Stimulated activated CD4-positive, alpha-beta T cell treated with anti-CD3 and anti-CD28 coated beads, Interleukin-2, amount 100 ng/mL, for 48 hours (primary cell): ENCODE data around the gene FOXC1.

ENCODE experiments used
- DNase-seq, 2 donors: peaks; one replicate each; pipeline ENCODE4 v3.0.0-alpha.2; 2020

Gene FOXC1

DNA sequence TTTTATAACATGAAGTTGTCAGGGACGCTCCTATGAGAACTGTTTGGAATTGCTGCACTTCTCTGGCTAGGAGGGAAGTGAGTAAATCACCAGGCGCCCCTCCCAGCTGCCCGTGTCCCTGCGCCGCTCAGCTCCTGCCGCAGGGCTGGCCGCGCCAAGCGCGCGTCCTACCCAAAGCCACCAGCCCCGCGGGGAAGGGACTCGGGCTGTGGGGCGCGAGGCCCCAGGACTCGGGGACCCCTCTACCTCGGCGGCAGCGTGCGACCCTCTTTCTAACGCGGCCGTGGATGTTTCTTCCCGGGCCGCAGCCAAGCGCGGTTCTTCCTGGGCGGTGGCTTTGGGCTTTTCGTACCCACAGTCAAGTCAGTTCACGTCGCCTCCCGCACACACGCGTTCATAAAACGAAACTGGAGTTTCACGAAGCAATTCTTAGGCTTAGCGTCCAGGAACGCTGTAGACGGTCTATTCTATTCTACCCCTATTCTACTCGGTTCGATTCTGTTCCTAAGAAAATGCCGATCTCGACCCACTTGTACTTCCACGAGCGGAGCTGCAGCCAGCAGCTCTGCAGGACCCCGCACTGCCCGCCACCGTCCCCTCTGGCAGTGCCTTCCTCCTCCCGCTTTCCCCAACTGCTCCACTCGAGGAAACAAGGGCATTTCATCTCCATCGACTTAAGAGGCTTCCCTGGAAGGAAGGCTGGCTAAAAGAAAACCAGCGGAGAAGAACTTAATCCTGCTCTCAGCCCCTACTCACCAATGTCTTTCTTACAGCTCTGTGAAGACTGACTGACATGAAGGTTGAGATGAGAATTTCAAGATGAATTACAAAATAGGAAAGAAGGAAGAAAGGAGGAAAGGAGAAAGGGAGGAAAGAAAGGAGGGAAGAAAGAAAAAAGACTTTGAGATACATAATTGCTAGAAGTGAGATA is 15.4 kb downstream of the FOXC1 start:
- DNase-seq = no peak

DNA sequence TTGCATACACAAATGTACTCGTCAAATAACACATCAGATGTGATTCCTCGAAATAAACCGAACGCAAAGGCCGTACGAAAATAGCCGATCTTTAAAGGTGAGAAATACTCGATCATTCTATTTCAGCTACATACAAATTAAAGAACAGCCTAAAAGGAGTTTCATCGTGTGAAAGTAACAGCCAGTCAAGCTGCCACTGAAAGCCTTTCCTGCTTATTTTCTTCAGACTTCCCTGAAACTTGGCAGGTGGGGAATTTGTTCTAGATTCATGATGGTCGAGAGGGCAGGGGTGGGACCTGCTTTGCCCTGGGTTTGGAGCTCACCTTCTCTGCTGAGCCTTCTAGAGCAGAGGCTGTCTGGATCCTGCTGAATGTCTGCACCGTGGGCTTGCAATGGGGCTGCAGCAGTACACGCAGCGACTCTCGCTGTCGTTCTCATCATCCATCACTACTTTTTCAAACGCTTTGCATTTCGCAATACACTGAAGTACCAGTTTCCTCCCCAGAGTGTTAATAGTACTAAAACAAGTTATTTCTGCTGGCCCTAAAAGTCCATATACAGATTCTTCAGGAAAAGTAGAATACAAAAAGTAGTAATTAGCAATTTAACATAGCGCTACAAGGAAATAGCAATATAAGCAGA is 16.2 kb downstream of the FOXC1 start:
- no peak for DNase-seq

DNA sequence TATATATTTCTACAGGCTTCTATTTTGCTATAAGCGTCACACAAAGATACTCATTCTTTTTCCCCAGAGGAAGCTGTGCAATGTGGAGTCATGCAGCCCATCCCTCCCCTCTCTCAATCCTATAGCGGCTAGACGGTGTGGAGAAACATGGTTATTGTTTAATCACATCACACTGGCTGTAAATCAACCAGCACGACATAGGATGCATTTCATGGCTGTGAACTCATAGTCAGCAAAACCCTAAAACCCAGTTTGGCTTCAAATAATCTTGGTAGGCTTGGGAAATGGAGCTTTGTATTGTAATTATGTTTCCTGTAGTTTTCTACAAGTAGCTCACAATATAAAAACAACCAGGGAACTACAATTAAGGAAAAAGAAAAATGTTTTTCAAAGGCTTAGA is 16.8 kb downstream of the FOXC1 start:
- no peak for DNase-seq

GRCh38 chr6:1627827-1628560 is 18.3 kb downstream of the FOXC1 start:
- no peak for DNase-seq

GRCh38 chr6:1629316-1629715 is 19.6 kb downstream of the FOXC1 start:
- no peak for DNase-seq

DNA sequence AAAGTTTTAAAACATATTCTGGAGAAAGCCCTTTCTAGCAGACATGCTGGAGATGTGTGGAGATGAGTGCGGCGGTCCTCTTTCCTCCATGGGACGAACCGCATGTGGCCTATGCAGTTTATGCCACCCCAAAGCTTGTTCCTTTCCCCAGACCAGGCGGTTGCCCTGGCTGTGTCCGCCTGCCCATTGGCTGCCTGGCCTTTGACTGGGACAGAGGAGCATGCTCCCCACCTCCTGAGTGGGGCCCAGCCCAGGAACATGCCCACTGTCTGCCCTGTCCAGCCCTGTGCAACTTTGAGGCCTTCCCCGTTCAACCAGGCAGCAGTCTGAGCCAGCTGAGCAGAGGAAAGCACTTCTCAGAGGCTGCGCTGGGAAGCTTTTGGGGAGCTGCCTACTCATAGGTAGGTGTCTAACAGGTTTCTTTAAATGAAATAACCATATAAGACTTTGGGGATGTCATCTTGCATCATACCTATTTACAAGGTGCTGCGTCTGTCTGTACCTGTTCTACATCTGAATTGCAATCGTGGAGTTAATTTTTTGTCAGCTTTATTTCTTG is 20.6 kb downstream of the FOXC1 start:
- DNase-seq = no peak

- no peak for DNase-seq
Observed at GRCh38 chr6:1630771-1631217, 21.1 kb downstream of the FOXC1 start.

- DNase-seq = no peak
Observed at GRCh38 chr6:1631251-1631650, 21.5 kb downstream of the FOXC1 start.

GRCh38 chr6:1633366-1634021 is 23.8 kb downstream of the FOXC1 start:
- DNase-seq = no peak

GRCh38 chr6:1634081-1634480 is 24.4 kb downstream of the FOXC1 start:
- no peak for DNase-seq

- DNase-seq = no peak
Observed at GRCh38 chr6:1635305-1636010, 25.7 kb downstream of the FOXC1 start.

DNA sequence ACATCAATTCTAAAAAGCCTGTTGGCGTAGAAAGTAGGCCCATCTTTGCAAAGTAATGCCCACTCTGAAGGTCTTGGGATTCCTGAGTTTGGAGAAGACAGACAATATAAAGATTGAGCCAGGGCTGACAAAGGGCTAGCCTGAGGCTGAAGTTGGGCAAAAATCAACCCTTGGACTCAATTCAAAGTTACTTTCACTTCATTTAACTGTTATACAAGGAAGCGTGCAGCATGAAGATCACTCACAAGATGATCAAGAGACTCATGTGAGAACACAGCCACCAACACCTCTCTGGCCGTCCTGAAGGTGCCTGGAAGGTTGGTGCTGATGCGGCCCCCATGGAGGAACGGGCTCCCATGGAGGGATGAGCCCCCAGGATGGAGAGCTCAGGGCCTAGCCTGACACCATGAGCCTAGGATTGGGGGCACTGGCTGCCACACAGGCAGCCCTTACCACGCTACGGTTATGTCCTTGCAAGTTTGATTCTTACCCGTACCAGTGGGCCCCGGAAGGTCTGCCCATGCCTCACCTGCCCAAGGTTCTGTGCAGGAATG is 26.6 kb downstream of the FOXC1 start:
- no peak for DNase-seq

DNA sequence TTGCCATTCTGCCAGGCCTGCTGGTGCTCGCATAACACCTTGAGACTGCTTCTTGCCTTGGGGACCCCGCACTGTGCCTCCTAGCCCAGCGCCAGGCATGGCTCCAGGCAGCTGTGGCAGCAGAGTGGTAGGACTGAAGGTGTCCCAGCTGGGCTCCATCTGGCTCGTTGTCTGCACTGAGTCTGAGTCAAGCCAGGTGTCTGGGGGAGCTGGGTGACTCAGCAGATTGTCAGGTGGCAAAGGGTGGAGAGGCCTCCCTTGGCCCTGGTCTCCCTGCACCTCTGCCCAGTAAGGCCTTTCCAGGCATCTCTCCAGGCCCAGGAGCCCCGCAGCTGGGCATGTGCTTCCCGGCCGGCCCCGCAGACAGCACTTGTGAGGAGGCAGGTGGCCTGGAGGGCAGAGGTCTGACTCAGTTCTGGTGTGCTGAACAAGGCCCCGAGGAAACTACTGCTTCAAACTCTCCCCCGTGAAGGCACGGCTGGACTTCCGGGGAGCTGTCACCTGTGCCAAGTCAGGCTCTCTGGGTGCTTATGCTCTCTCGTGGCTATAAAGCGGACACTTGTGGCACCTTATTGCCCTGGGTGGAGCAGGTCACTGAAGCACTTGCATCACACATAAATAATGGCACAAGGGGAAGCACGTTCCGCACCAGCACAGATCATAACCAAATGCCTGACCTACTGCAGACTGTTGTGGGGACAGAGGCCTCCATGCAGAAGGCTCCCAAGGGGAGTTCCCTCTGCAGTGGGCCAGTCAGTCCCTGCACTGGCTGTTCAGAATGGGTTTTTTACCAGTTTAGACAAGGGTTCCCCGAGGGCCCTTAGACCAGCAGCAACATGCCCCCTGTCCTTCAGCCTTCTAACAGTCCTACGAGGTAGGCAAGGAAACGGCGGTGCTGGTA is 27.5 kb downstream of the FOXC1 start:
- DNase-seq = no peak

DNA sequence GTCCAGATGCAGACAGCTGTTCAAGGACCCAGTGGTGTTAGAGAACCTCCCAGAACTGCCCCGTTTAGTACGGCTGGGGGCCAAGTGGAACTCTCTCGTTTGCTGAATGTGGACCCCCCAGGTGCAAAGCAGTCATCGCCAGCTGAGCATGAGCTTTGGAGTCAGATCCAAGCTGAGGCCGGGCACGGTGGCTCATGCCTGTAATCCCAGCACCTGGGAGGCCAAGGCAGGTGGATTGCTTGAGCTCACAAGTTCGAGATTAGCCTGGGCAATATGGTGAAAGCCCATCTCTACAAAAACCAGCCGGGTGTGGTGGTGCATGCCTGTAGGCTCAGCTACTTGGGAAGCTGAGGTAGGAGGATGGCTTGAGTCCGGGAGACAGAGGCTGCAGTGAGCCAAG is 29.7 kb downstream of the FOXC1 start:
- DNase-seq = no peak

GRCh38 chr6:1640476-1640875 is 30.8 kb downstream of the FOXC1 start:
- no peak for DNase-seq

DNA sequence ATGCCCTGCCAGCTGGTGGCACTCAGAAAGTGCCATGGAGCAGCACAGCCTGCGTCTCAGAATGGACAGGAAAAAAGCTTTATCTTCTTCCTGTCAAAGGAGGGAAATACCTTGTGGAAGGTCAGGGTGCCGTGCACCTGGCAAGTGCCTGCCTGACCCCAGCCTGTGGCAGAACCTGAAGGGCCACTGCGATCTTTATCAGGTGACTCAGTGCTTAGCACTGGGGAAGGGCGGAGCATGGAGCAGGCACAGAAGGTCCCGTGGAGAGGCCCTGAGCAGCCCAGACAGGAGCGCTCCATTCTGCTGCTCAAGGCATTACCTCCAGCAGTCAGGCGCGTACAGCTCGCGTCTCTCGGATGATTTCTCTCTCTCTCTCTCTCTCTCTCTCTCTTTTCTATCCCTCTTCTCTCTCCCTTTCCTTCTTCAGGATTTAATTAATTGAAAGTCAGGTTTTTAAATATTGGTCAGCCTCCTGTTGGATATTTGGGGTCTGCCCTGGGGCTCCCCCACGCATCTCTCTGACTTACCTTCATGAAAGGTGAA is 31.7 kb downstream of the FOXC1 start:
- DNase-seq = no peak

GRCh38 chr6:1643111-1643510 is 33.4 kb downstream of the FOXC1 start:
- DNase-seq = no peak

DNA sequence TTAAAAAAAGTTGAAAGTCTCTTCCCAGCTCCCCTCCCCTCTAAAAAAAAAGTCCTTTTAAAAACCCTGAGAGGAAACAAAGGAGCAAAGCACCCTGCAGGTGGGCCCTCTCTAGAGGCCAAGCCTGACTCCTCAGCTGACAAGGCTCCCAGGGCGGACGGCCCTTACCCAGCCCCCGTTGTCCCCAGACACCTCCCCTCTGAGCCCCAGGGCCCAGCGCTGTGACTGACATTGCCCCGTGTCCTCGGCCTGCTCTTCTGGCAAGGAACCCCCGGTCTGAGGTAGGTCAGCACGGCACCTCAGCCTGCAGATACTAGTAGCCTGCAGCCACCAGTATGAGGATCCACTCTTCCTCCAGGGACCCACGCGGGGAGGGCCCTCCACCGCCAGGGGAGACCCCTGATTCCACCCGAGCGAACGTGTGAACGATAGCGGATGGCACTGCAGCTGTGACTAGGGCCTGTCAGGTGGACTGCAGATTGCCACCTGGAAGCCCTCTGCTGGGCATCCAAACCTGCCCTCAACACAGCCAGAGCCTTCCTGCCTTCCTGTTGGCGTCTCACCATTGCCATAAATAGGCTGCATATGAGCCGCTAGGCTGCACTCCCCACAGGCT is 34.2 kb downstream of the FOXC1 start:
- no peak for DNase-seq

DNA sequence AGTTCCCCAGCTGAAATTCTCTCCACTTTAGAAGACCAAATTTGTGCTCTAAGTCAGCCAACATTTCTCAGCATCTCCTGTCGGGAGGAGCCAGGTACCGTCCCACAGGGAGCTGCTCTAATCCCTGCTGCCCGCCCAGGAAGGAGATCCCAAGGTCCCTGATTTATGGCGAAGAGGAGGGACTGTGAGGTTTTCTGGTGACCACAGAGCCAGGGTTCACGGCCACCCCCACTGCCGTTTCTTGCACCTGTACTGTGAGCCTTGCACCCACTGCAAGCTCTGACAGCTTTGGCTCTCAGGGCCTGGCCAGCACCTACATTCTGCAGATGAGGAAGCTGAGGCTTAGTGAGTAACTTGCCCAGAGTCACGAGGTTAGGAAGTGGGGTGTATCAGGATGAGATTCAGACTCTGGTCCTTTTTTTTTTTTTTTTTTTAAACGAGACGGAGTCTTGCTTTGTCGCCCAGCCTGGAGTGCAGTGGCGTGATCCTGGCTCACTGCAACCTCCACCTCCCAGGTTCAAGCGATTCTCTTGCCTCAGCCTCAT is 34.9 kb downstream of the FOXC1 start:
- DNase-seq = no peak
